GM18870 (cell line): ENCODE measurements around the gene GP1BB.

Source experiments
- ATAC-seq: cut with Tn5 transposase; IDR thresholded peaks from one replicate; pipeline ENCODE4 v1.9.1; 2021; ENCODE audit warnings: moderate library complexity; ENCODE audit not compliant: unreplicated experiment

Gene GP1BB

GRCh38 chr22:19713650-19714311 is 9.6 kb upstream of the GP1BB start:
- ATAC-seq: no peak

GRCh38 chr22:19714312-19715187 is 8.8 kb upstream of the GP1BB start, which contains the start of gene SEPTIN5:
TSS of gene SEPTIN5 (plus strand) at chr22:19714503. CDS start at chr22:19714589, 86 bp downstream.
- ATAC-seq: no peak

GRCh38 chr22:19715188-19715930 is 8.0 kb upstream of the GP1BB start:
- ATAC-seq: no peak

- no peak for ATAC-seq
Measured at GRCh38 chr22:19716041-19716828, 7.1 kb upstream of the GP1BB start.

- no peak for ATAC-seq
Measured at GRCh38 chr22:19716829-19717105, 6.6 kb upstream of the GP1BB start.

- ATAC-seq: no peak
Measured at GRCh38 chr22:19717181-19717580, 6.2 kb upstream of the GP1BB start.

GRCh38 chr22:19717691-19718455 is 5.5 kb upstream of the GP1BB start:
- no peak for ATAC-seq

- no peak for ATAC-seq
Measured at GRCh38 chr22:19718456-19719049, 4.8 kb upstream of the GP1BB start.

GRCh38 chr22:19719050-19719482 is 4.3 kb upstream of the GP1BB start:
- no peak for ATAC-seq

- no peak for ATAC-seq
Measured at GRCh38 chr22:19719488-19720021, 3.8 kb upstream of the GP1BB start.

GRCh38 chr22:19720150-19720827 is 3.0 kb upstream of the GP1BB start:
- no peak for ATAC-seq

GRCh38 chr22:19720999-19721329 is 2.4 kb upstream of the GP1BB start:
- ATAC-seq: no peak

GRCh38 chr22:19721330-19722177 is 1.8 kb upstream of the GP1BB start:
- no peak for ATAC-seq

- no peak for ATAC-seq
Measured at GRCh38 chr22:19722178-19722981, 959 bp upstream of the GP1BB start.

GRCh38 chr22:19722982-19723231 is 432 bp upstream of the GP1BB start:
- ATAC-seq: no peak

GRCh38 chr22:19723983-19724827 is 866 bp downstream of the GP1BB start:
- no peak for ATAC-seq
